Adrenal gland (tissue), 5 donors: ENCODE data around the gene SLC16A11.

Experiments
- CTCF ChIP-seq, 6 experiments: fragments of 450-650 bp in 4 of 6; fragments of 200-600 bp in 2 of 6; sonication (generic) in 1 of 6; IDR thresholded peaks; 1 replicate in 5 of 6; 2 replicates in 1 of 6; pipeline versions ENCODE4 v1.5.1 to v1.8.0; 2016 to 2021; ENCODE audit warnings: antibody characterized with exemption in 6 of 6, mild to moderate bottlenecking in 2 of 6, moderate library complexity in 1 of 6
- POLR2A ChIP-seq, 2 donors: fragments of 450-650 bp; IDR thresholded peaks; one replicate each; pipeline ENCODE4 v1.6.1; 2017; ENCODE audit warnings: antibody characterized with exemption in 2 of 2, mild to moderate bottlenecking in 2 of 2, moderate library complexity in 1 of 2
- donor health status: DM: no; HTN: no; CAD: no.

- no peak for TF ChIP-seq POLR2A (IDR thresholded peaks at IDR 0.05)
- TF ChIP-seq CTCF (IDR thresholded peaks at IDR 0.05) = no peak
Measured at GRCh38 chr17:7011415-7011814, 32.5 kb downstream of the SLC16A11 start.
